D721Med (cell line): ENCODE data around the gene ALDOC.

Source experiments
- DNase-seq: peaks from one replicate; pipeline ENCODE4 v3.0.0; 2011; ENCODE audit warnings: low spot score; ENCODE audit not compliant: insufficient read length
- FAIRE-seq: peaks from 2 replicates; lab custom pipeline; 2011; peaks lifted over from hg19 to GRCh38; lab: Jason Lieb, UNC
- CTCF ChIP-seq: IDR thresholded peaks from 2 replicates; pipeline ENCODE4 v1.5.1; 2012; ENCODE audit warnings: mild to moderate bottlenecking, control low read depth; ENCODE audit not compliant: insufficient read depth; ENCODE audit errors: missing control alignments

The ALDOC gene

GRCh38 chr17:28529013-28529400 lies 47.7 kb downstream of the ALDOC start:
- no peak for DNase-seq
- TF ChIP-seq CTCF = no peak
- no peak for FAIRE-seq

- no peak for TF ChIP-seq CTCF
- no peak for DNase-seq
- no peak for FAIRE-seq
Observed at GRCh38 chr17:28528327-28529012, 48.2 kb downstream of the ALDOC start.

- DNase-seq = no peak
- FAIRE-seq = no peak
- TF ChIP-seq CTCF = no peak
Observed at GRCh38 chr17:28527859-28528258, 48.8 kb downstream of the ALDOC start.

GRCh38 chr17:28527181-28527681 lies 49.5 kb downstream of the ALDOC start:
- TF ChIP-seq CTCF = no peak
- FAIRE-seq = no peak
- DNase-seq = no peak

- FAIRE-seq = no peak
- DNase-seq = no peak
- TF ChIP-seq CTCF = no peak
Observed at GRCh38 chr17:28526381-28526780, 50.3 kb downstream of the ALDOC start.

- DNase-seq (no peak), FAIRE-seq (no peak)
- TF ChIP-seq CTCF = no peak
Observed at GRCh38 chr17:28524476-28525424, 51.9 kb downstream of the ALDOC start.
